GM19452 (cell line): ENCODE measurements around the gene ICE2.
"Not testable (repeated sequence)": the region's sequence is repeated elsewhere in the genome, so short reads cannot be mapped to it uniquely, and the experiment has no call there.

Experiments used
- ATAC-seq: cut with Tn5 transposase; IDR thresholded peaks from one replicate; pipeline ENCODE4 v1.9.1; 2021; ENCODE audit not compliant: unreplicated experiment

The ICE2 gene

DNA sequence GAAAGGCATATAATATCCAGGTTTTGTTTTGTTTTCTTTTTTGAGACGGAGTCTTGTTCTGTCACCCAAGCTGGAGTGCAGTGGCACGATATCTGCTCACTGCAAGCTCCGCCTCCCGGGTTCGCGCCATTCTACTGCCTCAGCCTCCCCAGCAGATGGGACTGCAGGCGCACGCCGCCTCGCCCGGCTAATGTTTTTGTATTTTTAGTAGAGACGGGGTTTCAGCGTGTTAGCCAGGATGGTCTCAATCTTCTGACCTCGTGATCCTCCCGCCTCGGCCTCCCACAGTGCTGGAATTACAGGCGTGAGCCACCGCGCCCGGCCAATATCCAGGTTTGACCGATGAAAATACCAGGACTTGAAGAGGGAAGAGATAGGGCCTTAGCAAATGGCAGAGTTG, 66.1 kb downstream of the ICE2 start:
- ATAC-seq, result not testable (repeated sequence)

DNA sequence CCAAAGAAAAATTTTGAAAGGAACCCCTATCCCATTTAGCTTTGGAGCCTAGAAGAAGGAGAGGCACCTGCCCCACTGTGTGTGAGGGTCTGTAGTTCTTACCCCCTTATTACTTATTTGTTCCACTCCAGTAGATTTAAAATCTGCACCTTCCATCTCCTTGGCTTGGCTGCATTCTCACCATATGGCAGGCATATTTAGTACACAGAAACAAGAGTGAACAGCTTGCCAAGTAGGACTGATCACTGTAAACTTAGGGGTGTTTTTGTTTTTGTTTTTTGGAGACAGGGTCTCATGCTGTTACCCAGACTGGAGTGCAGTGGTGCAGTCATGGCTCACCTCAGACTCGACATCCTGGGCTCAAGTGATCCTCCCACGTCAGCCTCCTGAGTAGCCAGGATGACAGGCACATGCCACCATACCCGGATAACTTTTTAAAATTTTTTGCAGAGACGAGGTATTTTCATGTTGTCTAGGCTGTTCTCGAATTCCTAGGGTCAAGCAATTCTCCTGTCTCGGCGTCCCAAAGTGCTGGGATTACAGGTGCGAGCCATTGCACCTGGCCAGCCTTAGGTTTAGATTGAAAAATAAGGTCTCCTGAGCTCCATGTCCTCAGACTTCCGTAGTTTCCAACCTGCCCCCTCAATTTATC, 67.0 kb downstream of the ICE2 start:
- ATAC-seq, result no peak

DNA sequence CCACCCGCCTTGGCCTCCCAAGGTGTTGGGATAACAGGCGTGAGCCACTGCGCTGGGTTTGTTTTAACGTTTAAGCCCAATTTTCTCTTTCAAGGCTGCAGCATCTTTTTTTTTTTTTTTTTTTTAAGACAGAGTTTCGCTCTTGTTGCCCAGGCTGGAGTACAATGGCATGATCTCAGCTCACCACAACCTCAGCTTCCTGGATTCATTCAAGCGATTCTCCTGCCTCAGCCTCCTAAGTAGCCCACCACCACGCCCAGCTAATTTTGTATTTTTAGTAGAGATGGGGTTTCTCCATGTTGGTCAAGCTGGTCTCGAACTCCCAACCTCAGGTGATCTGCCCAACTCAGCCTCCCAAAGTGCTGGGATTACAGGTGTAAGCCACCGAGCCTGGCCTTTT, 68.6 kb downstream of the ICE2 start:
- not testable (repeated sequence) for ATAC-seq

DNA sequence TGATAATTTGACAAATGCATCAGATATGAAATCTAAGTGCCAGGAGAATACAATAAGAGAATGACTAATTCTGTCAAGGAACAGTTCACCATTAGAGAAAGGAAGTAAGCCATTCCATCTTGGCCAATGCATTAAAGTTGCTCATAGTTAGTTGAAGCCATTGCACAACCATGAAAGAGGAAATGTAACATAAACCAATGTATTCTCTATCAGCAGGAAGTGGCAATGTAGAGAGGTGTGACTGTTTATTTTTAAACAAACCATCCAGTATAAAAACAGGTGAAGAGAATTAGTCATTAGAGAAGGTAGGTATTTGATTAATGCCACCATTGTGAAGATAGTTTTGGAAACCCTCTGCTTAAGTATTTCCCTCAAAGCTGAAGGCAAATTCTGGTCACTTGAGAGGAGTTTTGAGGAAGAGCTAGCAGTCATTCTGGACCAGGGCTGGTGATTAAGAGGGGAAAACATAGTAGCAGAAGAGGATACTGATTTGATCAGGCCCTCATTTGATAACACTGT, 70.4 kb downstream of the ICE2 start:
- ATAC-seq, result peak; percentile 75

DNA sequence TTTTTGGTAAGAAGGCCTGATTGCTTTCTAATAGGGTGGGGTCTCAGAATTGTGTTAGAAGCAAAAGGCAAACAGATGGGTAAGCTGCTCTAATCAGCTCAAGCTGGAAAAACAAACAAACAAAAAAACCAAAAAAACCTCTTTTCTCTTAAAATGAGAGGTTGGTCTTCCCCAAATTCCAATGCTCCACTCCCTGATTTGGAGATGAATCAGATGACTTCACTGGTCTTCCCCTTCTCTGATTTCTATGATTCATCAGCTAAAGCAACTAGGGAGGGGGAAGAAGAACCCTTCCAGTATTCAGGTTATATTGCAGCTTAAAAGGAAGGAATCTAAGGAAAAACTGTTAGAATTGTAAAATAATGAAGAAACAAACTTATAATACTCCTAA, 71.5 kb downstream of the ICE2 start:
- no peak for ATAC-seq

DNA sequence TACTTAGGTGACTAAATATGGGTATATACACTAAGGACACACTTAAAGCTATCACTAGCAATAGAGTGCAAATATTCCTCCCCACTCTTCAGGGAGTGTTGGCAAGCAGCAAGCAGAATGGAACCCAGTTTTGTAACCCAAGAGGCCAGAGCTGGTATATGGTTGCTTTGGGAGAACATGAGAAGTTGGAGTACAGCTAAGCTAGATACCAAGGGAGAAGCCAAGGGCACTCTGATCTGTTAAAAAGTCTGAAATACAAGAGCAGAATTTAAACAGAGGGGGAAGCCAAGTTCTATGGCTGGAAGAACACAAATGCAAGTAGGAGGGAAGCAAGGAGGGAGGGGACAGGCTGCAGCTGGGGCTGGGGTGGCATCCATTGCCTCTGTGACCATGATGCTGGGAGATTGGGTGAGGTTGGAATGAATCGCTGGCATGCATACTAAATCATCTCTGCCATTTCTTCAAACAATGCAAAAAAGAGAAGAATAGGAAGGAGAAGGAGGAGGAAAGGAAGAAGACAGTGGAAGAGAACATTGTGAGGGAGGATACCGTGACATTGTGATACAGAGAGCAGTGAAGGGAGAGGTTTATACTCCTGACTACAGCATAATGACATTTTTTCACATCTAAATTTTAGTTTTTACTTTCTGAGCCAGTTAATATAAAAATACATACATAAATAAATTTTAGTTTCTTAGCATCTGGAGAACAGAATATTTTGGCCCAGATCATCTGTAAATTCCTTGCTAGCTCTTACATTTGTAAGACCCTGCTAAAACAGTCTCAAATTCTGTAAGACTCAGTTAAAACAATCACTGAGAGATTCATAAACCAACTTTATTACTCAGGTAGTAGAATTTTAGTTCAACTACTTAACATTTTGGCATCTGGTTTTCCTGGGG, 72.2 kb downstream of the ICE2 start:
- no peak for ATAC-seq

DNA sequence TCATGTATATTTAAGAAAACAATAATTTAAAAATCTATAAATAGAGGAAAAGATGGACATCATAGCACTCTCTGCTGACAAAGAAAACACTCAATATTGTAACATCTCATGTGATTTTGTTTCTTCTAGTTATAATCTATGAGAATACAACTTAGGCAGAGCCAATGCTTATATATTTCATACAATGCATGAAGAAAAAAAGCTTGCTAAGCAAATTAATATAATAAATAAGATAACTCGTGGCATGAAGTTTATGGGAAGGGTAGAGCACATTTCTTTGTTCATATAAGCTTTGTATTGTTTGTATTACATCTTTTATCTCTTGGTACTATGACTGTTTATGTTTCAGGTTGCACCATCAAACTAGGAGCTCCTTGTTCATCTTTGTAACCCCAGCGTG, 73.5 kb downstream of the ICE2 start:
- no peak for ATAC-seq

DNA sequence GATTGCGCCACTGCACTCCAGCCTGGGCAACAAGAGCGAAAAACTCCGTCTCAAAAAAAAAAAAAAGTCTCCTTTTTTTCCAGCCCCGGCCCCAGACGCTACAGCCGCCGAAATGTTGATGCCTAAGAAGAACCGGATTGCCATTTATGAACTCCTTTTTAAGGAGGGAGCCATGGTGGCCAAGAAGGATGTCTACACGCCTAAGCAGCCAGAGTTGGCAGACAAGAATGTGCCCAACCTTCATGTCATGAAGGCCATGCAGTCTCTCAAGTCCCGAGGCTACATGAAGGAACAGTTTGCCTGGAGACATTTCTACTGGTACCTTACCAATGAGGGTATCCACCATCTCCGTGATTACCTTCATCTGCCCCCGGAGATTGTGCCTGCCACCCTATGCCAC, 74.6 kb downstream of the ICE2 start:
- not testable (repeated sequence) for ATAC-seq

DNA sequence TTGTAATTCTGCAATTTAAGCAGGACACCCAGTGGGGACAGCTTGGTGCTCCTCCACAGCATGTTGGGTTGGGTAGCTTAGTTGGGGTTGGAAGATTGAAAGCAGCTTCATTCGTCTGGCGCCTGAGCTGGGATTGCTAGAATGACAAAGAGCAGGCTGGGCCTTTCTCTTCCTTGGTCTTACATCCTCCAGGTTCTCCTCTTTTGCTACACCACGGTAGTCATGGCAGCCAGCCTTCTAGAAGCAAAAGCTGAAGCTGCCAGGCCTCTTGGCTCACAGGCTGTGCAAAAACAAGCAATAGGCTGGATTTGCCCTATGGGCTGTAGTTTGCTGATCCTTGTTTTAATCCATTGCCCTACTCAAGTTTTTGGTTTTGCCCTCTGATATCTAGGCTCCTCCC, 78.0 kb downstream of the ICE2 start:
- ATAC-seq, result no peak

DNA sequence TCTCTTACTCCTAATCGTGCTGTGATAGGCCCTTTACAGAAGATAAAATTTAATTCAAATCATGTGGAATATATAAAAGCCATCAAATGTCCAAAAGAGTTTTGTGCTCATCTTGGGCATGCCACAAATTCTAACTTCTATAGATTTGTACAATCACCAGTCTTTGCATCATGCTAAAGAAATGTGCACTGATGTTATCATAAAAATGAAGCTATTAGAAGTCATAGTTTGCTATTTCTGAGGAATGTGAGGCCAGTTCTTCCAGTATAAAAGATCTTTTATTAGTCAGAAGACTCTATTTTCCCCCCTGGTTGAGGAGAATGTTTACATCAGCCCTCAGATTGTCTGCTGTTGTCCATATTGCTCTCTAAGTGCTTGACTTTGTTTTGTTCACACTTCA, 79.0 kb downstream of the ICE2 start:
- no peak for ATAC-seq

DNA sequence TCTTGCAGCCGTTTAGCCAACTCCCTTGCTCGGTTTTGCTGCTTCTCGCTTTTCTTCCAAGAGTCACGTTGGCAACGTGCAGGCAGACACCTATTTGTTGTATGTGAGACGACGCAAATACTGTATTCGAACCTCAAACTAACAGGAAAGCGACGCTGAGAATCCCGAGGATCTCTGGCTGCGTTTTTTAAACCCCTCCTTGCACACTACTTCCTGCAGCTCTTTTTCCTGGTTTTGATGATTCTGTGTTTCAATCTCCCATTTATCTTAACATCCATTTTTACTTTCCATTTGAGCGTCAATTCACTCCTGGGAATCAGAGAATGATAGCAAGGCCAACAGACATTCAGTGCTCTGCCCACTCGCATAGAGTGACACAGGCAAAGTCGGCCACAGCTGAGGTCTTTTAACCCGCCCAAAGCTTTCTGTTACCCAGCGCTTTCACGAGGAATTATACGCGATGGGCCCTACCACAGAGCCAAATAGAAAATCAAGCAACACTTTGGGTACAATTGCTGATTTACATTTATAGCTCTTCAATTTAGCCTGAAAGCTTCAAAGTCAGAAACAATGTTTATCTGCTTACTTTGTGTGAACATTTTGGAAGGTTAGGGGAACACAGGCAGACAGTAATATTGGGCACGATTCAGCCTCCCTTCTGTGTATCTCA, 79.6 kb downstream of the ICE2 start:
- no peak for ATAC-seq

DNA sequence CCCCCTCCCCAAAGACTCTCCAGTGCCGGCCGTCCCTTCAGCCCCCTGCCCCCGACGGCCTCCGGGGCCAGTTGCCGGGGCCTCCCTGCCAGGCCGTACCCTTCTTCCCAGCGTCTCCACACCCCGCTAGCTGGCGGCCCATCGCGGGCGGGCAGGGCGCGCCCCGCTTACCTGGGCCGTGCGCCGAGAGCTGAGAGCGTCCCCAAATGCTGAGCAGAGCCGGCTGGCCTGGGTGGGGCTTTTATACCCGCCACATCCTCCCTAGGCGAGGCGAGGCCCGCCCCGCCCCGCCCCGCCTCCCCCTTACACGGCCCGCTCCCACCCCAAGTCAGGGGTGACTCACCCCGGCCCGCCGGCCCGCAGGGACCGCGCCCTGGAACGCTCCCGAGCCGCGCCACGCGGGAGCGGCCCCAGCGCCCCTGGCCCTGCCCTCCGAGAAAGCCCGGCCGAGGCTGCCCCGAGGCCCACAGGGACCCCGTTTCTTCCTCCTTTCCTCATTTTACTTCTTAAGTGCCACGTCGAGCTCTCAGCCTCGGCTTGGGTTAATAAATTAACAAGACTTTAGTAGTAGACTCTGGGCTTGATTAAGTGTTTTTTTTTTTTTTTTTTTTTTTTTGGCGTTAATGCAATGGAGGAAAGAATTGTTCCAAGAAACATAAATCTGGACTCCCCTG, 81.0 kb downstream of the ICE2 start, which contains the start of gene ANXA2:
TSS of gene ANXA2 (minus strand) at position 215 of the 674 bp plus-strand sequence. CDS start 11,911 bp downstream, outside the sequence.
- ATAC-seq, result peak; percentile 66

DNA sequence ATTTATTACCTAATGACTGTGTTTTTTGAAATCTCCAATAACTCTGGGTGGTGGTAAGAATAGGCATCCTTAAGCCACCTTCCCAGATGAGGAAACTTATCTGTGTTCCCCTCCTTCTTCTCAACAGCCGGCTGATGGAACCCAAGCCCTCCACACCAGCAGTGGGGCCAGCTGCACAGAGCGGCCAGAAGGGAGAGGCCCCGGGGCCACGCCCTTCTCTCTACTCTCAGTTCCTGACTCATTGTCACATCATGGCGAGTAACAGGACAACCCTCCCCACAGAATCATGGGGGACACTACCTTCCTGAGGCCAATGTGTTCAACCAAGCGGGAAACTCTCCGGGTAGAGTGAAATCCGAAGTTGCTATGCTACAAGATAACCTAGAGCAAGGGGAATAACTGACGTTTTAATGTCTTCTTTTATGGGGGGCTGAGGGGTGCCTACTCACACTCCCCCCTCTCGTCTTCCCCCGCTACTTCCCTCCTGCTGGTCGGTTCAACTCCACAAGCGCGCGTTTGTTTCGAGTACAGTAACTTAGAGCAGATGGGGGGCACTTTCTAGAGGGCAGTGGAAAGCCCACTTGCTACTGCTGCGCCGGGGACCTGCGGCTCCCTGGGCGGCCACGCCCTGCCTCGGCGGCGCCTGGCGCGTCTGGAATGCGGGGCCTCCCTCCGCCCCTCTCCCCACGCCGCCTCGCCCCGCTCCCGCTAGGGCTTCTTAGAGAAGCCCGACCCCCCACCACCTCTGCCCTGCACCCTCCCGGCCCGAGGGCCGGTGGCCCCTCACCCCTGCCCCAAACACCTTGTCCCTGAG, 81.8 kb downstream of the ICE2 start:
- ATAC-seq, result peak; percentile 71

DNA sequence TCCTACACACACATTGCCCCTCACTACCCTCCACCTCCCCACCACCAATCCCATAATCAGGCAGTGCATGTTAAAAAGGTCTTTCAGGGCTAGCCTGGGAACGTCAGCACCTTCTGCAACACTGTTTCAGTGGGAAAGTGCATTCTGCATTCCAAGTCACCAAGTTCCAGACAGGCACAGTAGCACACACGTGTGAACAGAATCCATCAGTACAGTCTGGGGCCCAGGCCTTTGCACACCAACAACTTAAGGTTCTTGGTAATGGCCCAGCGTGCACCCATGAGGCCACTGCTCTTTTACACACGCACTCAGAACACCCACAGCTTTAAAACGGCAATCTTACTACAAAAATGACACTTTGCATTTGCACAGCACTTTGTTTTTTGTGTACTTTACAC, 82.4 kb downstream of the ICE2 start:
- no peak for ATAC-seq

DNA sequence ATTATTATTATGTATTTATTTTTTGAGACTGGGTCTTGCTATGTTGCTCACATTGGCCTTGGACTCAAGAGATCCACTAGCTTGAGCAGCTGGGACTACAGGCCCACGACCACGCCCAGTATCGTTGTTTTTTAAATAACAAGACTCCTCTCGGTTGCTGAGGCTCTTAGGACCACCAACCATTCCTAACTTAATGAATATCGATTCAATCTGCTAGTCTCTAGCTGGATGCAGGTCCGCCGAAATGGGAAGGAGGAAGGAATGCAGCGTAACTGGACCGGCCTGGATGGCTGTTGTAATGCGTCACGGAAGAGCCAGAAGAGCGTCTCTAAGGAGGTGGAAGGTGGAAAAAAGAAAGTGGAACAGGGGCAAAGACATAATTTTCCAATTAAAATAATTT, 82.8 kb downstream of the ICE2 start:
- ATAC-seq, result no peak

DNA sequence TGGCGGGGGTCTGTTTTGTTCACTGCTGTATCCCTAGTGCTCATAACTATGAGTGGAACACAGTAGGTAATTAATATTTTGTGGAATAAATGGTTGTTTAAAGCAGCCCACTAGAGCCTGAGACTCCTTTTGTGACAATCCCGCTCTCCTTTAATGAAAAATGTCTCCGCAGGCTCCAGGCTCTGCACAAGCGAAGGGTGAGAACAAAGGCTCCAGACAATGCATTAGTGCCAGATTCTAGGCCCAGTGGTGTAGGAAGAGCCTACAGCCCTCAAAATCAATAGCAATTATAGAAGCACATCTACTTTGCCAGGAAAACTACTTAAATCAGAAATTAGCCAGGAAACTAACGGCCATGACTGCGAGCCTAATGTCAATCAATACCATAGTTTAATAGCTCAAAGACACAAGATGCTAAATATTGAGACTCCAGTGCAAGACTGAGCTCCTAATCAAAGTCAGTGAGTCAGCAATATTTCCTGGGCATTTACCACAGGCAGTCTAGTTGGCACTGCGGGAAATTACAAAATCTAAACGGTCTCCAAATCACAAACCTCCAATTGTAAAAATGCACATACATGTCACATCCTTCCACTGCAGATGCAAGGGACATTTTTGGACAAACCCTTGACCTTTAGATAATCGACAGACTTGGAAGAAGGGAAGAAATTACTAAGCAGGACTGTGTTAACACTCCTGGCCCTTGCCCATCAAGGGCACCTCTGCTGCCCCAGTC, 83.5 kb downstream of the ICE2 start:
- no peak for ATAC-seq

DNA sequence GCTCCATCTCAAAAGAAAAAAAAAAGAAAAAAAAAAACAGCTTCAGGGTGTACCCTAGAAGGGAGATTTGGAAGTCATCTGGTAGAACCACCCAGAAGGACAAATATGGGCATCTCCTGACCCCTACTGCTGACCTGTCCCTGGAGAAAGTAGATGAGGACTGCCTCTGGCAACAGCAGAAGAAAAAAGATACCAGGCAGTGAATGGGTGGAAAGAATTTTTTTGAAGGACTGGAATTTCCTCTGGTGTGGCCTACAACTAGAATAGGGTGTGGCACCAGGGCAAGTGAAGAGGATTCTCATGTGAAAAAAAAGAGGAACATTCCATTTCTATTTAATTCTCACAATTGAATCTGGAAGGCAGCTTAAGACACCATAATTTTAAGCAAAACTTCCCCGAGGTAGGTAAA, 84.2 kb downstream of the ICE2 start:
- ATAC-seq, result no peak

DNA sequence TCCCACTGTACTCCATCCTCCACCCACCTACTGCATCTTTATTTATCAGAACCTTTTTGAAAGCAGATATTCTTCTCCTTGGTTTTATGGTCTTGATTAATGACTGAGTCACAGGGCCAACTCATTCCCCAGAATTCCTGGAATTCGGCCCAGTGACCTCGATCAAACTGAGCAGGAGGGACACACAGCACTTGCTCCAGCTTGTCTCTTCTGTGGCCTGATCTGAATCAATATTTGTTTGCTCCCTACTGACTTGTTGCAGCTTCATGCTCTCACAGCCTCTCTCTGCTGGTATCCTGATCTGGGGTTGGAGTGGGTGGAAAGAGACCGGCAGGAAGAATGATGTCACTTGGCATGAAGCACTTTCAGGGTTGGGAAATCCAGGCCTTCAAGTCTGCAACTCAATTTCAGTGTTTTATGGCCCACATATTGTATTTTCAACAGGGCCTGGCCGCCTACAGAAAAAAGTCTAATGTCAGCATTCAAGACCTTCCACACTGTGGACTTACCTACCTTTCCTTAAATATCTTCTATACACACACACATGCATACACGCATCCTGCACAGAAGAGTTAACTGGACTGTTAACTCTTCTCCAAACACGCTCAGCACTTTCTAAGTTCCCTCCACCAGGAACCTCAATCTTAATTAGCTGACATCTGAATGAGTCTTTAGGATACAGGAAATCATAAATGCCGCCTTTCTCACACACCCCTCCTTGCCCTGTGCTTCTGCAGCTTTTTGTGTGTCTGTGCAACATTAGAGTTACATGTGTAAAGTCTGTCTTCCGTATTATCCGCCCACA, 85.8 kb downstream of the ICE2 start:
- ATAC-seq, result no peak

DNA sequence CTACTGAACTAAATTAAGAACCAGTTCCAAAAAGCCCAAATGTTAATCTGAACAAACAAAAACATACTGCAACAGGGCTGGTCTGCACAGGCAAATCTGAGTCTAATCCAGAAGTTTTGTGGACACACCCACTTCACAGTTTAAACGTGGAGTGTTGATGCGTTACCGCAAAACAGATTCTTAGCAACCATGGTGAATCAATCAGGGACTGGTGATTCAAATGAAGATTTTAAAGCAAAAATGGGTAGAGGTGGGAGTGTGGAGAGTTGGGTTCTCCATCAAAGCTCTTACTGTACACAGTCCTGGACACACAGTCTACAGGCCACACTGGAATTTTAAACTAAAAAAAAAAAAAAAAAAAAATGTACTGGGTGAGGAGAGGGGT, 86.3 kb downstream of the ICE2 start:
- ATAC-seq, result no peak
